ENCODE data around the gene RFX7. TPM values are rescaled to one million over a fixed set of nuclear protein-coding genes. Genes with fewer than 3 reads are reported as not detected.

RFX7 gene
- polyA plus RNA-seq, 1 experiment = 9.1 TPM

- ChIA-PET POLR2A (no interaction called here), CTCF (interaction anchor here (2.8 kb wide), 1 partner anchor 176 kb away, joined by 14 read pairs; no protein-coding TSS in a partner anchor)
- H3K27me3 ChIP-seq (ENCODE audit: control insufficient read depth, insufficient read depth, low read length) = no peaks in the 10 kb centered on the region
- no peak overlapping the region for H3K27ac ChIP-seq (ENCODE audit: low read depth, low read length)
- TF ChIP-seq CTCF (IDR thresholded peaks at IDR 0.05; ENCODE audit: low read depth, low read length) = no peak
- no peak for DNase-seq (ENCODE audit: low read depth, low spot score)
- H3K9me3 ChIP-seq (ENCODE audit: control insufficient read depth, insufficient read depth, low read length) = no peaks in the 10 kb centered on the region
- no peak overlapping the region for H3K4me3 ChIP-seq (ENCODE audit: low read depth, low read length)
Observed at GRCh38 chr15:56252386-56252785, 8.7 kb upstream of the RFX7 start.

- no peak overlapping the region for H3K4me3 ChIP-seq (ENCODE audit: low read depth, low read length)
- ChIA-PET POLR2A (no interaction called here), CTCF (interaction anchor here (2.8 to 3.8 kb wide), 2 partner anchors 177 to 178 kb away, joined by 14 to 62 read pairs; no protein-coding TSS in a partner anchor)
- no peaks in the 10 kb centered on the region for H3K9me3 ChIP-seq (ENCODE audit: control insufficient read depth, insufficient read depth, low read length)
- H3K27me3 ChIP-seq (ENCODE audit: control insufficient read depth, insufficient read depth, low read length) = no peaks in the 10 kb centered on the region
- no peak for DNase-seq (ENCODE audit: low read depth, low spot score)
- no peak overlapping the region for H3K27ac ChIP-seq (ENCODE audit: low read depth, low read length)
- TF ChIP-seq CTCF (IDR thresholded peaks at IDR 0.05; ENCODE audit: low read depth, low read length) = no peak
Observed at GRCh38 chr15:56251315-56252095, 7.8 kb upstream of the RFX7 start.

GRCh38 chr15:56250626-56251025 lies 6.9 kb upstream of the RFX7 start:
- CTCF ChIA-PET = interaction anchor here (3.8 kb wide), 1 partner anchor 178 kb away, joined by 62 read pairs; no protein-coding TSS in a partner anchor
- POLR2A ChIA-PET = no interaction called here
- H3K27ac ChIP-seq (ENCODE audit: low read depth, low read length) = no peak overlapping the region
- H3K27me3 ChIP-seq (ENCODE audit: control insufficient read depth, insufficient read depth, low read length) = no peaks in the 10 kb centered on the region
- H3K9me3 ChIP-seq (ENCODE audit: control insufficient read depth, insufficient read depth, low read length) = no peaks in the 10 kb centered on the region
- TF ChIP-seq CTCF (IDR thresholded peaks at IDR 0.05; ENCODE audit: low read depth, low read length) = no peak
- DNase-seq (ENCODE audit: low read depth, low spot score) = no peak
- no peak overlapping the region for H3K4me3 ChIP-seq (ENCODE audit: low read depth, low read length)

GRCh38 chr15:56249092-56249491 lies 5.4 kb upstream of the RFX7 start:
- TF ChIP-seq CTCF (IDR thresholded peaks at IDR 0.05; ENCODE audit: low read depth, low read length) = peak; percentile 41; the same call in 1 of the 2 replicates
- no peak for DNase-seq (ENCODE audit: low read depth, low spot score)
- Histone ChIP-seq H3K9me3 (ENCODE audit: control insufficient read depth, insufficient read depth, low read length) (no peaks in the 10 kb centered on the region), H3K4me3 (ENCODE audit: low read depth, low read length) (no peak overlapping the region), H3K27me3 (ENCODE audit: control insufficient read depth, insufficient read depth, low read length) (no peaks in the 10 kb centered on the region), H3K27ac (ENCODE audit: low read depth, low read length) (no peak overlapping the region)
- CTCF ChIA-PET = interaction anchor here (0.6 to 3.8 kb wide), 14 partner anchors 11 to 389 kb away, joined by 3 to 62 read pairs (median 4); no protein-coding TSS in a partner anchor
- POLR2A ChIA-PET = no interaction called here

- Histone ChIP-seq H3K27me3 (ENCODE audit: control insufficient read depth, insufficient read depth, low read length) (no peaks in the 10 kb centered on the region), H3K27ac (ENCODE audit: low read depth, low read length) (no peak overlapping the region), H3K4me3 (ENCODE audit: low read depth, low read length) (no peak overlapping the region), H3K9me3 (ENCODE audit: control insufficient read depth, insufficient read depth, low read length) (no peaks in the 10 kb centered on the region)
- TF ChIP-seq CTCF (IDR thresholded peaks at IDR 0.05; ENCODE audit: low read depth, low read length) = no peak
- ChIA-PET CTCF (interaction anchor here (0.6 to 3.8 kb wide), 15 partner anchors 12 to 389 kb away, joined by 3 to 62 read pairs (median 4); no protein-coding TSS in a partner anchor), POLR2A (no interaction called here)
- no peak for DNase-seq (ENCODE audit: low read depth, low spot score)
Observed at GRCh38 chr15:56248311-56248992, 4.8 kb upstream of the RFX7 start.
